HG03095 (cell line): ENCODE measurements around the gene MLANA.

Source experiments
- ATAC-seq: cut with Tn5 transposase; IDR thresholded peaks from one replicate; pipeline ENCODE4 v1.9.1; 2021; ENCODE audit warnings: moderate library complexity; ENCODE audit not compliant: unreplicated experiment

MLANA gene

GRCh38 chr9:5899292-5899691, 8.6 kb downstream of the MLANA start:
- no peak for ATAC-seq

GRCh38 chr9:5900622-5901021, 9.9 kb downstream of the MLANA start:
- no peak for ATAC-seq

- no peak for ATAC-seq
These were observed 11.7 kb downstream of the MLANA start for GRCh38 chr9:5902377-5902776.

GRCh38 chr9:5908918-5909317, 18.2 kb downstream of the MLANA start:
- no peak for ATAC-seq

- no peak for ATAC-seq
These were observed 19.3 kb downstream of the MLANA start for GRCh38 chr9:5909976-5910375.

GRCh38 chr9:5910413-5911057, 19.8 kb downstream of the MLANA start:
- ATAC-seq: no peak

- ATAC-seq: no peak
These were observed 24.7 kb downstream of the MLANA start for GRCh38 chr9:5915438-5915837.

- no peak for ATAC-seq
These were observed 26.6 kb downstream of the MLANA start for GRCh38 chr9:5917273-5917672.

GRCh38 chr9:5917888-5918287, 27.2 kb downstream of the MLANA start:
- no peak for ATAC-seq

- no peak for ATAC-seq
These were observed 27.8 kb downstream of the MLANA start for GRCh38 chr9:5918460-5918859.

GRCh38 chr9:5920860-5921328, 30.2 kb downstream of the MLANA start:
- ATAC-seq: peak; percentile 91

- no peak for ATAC-seq
These were observed 31.5 kb downstream of the MLANA start for GRCh38 chr9:5922192-5922591.

GRCh38 chr9:5931657-5932056, 41.0 kb downstream of the MLANA start:
- ATAC-seq: no peak

- no peak for ATAC-seq
These were observed 47.8 kb downstream of the MLANA start for GRCh38 chr9:5938449-5938848.

GRCh38 chr9:5939530-5939929, 48.8 kb downstream of the MLANA start:
- no peak for ATAC-seq

GRCh38 chr9:5941214-5941613, 50.5 kb downstream of the MLANA start:
- ATAC-seq: no peak

- no peak for ATAC-seq
These were observed 54.4 kb downstream of the MLANA start for GRCh38 chr9:5945112-5945511.

- ATAC-seq: no peak
These were observed 57.2 kb downstream of the MLANA start for GRCh38 chr9:5947912-5948311.

- peak; percentile 57 for ATAC-seq
These were observed 58.5 kb downstream of the MLANA start for GRCh38 chr9:5949103-5949699.

GRCh38 chr9:5950261-5950660, 59.6 kb downstream of the MLANA start:
- no peak for ATAC-seq

GRCh38 chr9:5951686-5952211, 61.1 kb downstream of the MLANA start:
- ATAC-seq: no peak
